A673 (cell line): ENCODE measurements around the gene CFAP46.

Experiments used
- EZH2 ChIP-seq: fragments of 200-600 bp; sonication (generic); IDR thresholded peaks from 2 replicates; pipeline ENCODE4 v1.6.1; 2017; ENCODE audit warnings: borderline replicate concordance, low read depth, mild to moderate bottlenecking, mixed read lengths, antibody characterized with exemption, low read length; ENCODE audit not compliant: poor library complexity, severe bottlenecking
- TF ChIP-seq, protein P1 (sequence below): fragments of 300-800, 200-600 bp; sonication (generic); conservative IDR thresholded peaks from 2 replicates; pipeline ENCODE4 v1.5.1; 2017; ENCODE audit warnings: low read depth, mild to moderate bottlenecking, antibody characterized with exemption, low read length, moderate library complexity, mixed read lengths

DNA sequence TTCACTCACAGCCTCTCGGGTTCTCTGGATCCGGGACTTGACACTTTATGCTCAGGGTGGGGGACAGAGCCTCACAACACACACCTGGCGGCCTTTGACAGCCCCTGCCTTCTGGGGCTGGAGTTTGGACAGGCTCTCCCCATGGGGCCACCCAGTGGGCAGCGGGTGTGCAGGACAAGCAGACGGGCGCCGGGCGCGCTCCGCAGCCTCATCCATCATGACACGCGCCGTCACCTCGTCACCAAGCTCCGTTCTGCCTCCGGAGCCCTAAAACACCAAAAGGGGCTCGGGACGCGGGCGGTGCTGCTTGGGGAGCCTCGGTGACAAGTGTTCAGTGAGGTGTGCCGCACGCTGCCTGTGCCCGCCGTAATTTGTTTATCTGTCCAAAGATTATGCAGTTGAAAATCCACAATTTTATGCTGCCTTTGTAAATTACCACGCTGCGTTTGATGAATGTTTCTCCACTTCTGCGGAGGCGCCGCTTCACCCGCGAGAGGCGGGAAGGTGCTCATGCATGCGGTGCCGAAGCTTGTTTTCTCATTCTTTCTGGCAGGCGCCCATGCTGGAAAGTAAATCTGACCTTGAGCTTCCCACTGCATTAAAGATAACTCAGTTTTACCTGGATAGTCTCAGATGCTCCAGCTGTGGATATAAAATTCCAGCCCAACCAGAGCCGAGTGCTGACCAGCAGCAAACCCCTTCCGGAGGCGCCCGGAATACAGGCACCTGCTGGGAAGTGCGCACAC is 162.6 kb downstream of the CFAP46 start:
- TF ChIP-seq, protein P1, sequence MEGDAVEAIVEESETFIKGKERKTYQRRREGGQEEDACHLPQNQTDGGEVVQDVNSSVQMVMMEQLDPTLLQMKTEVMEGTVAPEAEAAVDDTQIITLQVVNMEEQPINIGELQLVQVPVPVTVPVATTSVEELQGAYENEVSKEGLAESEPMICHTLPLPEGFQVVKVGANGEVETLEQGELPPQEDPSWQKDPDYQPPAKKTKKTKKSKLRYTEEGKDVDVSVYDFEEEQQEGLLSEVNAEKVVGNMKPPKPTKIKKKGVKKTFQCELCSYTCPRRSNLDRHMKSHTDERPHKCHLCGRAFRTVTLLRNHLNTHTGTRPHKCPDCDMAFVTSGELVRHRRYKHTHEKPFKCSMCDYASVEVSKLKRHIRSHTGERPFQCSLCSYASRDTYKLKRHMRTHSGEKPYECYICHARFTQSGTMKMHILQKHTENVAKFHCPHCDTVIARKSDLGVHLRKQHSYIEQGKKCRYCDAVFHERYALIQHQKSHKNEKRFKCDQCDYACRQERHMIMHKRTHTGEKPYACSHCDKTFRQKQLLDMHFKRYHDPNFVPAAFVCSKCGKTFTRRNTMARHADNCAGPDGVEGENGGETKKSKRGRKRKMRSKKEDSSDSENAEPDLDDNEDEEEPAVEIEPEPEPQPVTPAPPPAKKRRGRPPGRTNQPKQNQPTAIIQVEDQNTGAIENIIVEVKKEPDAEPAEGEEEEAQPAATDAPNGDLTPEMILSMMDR: no peak
- TF ChIP-seq EZH2: no peak
